SK-N-SH treated with all-trans-retinoic acid at 6 μM for 48 hours (cell line): ENCODE data around the gene CRAT.

ENCODE experiments used
- ATAC-seq: fragments of 200-7000 bp; cut with Tn5 transposase; 3 replicates; pipeline ENCODE4 v1.9.1; 2020; ENCODE audit warnings: mild to moderate bottlenecking, moderate library complexity
- ARNTL ChIP-seq: fragments of 450-650 bp; formaldehyde crosslinking; IDR thresholded peaks from 2 replicates; pipeline ENCODE4 v1.5.0; 2020; ENCODE audit warnings: low read depth, mild to moderate bottlenecking, moderate library complexity, borderline replicate concordance
- BACH2 ChIP-seq: fragments of 250-450 bp; sonication (Bioruptor Pico); IDR thresholded peaks from 2 replicates; pipeline ENCODE4 v1.9.0; 2021; ENCODE audit warnings: mild to moderate bottlenecking, borderline replicate concordance
- CSDC2 ChIP-seq: fragments of 250-450 bp; sonication (Bioruptor Pico); IDR thresholded peaks from 2 replicates; pipeline ENCODE4 v1.5.0; 2020; ENCODE audit warnings: mild to moderate bottlenecking, moderate library complexity
- CSRNP3 ChIP-seq: fragments of 250-450 bp; sonication (Bioruptor Pico); IDR thresholded peaks from 2 replicates; pipeline ENCODE4 v1.5.1; 2021; ENCODE audit warnings: mild to moderate bottlenecking, moderate library complexity
- ESRRG ChIP-seq: fragments of 250-450 bp; sonication (Bioruptor Pico); IDR thresholded peaks from 2 replicates; pipeline ENCODE4 v1.6.1; 2021; ENCODE audit warnings: mild to moderate bottlenecking
- GLIS3 ChIP-seq: fragments of 250-450 bp; sonication (Bioruptor Pico); IDR thresholded peaks from 2 replicates; pipeline ENCODE4 v1.5.0; 2020; ENCODE audit warnings: mild to moderate bottlenecking, moderate library complexity
- ISL1 ChIP-seq: fragments of 250-450 bp; sonication (Bioruptor Pico); IDR thresholded peaks from 2 replicates; pipeline ENCODE4 v2.1.2; 2022; ENCODE audit warnings: mild to moderate bottlenecking, moderate library complexity
- OSR1 ChIP-seq: fragments of 250-450 bp; sonication (Bioruptor Pico); IDR thresholded peaks from 2 replicates; pipeline ENCODE4 v1.8.0; 2022; ENCODE audit warnings: moderate library complexity, mild to moderate bottlenecking, inconsistent platforms
- PPARA ChIP-seq: fragments of 250-450 bp; sonication (Bioruptor Pico); IDR thresholded peaks from 2 replicates; pipeline ENCODE4 v1.5.0; 2020; ENCODE audit warnings: mild to moderate bottlenecking, borderline replicate concordance
- RARB ChIP-seq: fragments of 250-450 bp; sonication (Bioruptor Pico); IDR thresholded peaks from 2 replicates; pipeline ENCODE4 v1.8.0; 2021; ENCODE audit warnings: mild to moderate bottlenecking, moderate library complexity
- SNAI2 ChIP-seq: fragments of 250-450 bp; sonication (Bioruptor Pico); IDR thresholded peaks from 2 replicates; pipeline ENCODE4 v1.5.0; 2020; ENCODE audit warnings: mild to moderate bottlenecking, moderate library complexity
- TCF4 ChIP-seq: fragments of 250-450 bp; sonication (Bioruptor Pico); IDR thresholded peaks from 2 replicates; pipeline ENCODE4 v1.8.0; 2021; ENCODE audit warnings: mild to moderate bottlenecking, moderate library complexity, borderline replicate concordance
- TOX ChIP-seq: fragments of 250-450 bp; sonication (Bioruptor Pico); IDR thresholded peaks from 2 replicates; pipeline ENCODE4 v1.8.0; 2021; ENCODE audit warnings: mild to moderate bottlenecking, moderate library complexity, borderline replicate concordance
- ZC3H10 ChIP-seq: fragments of 250-450 bp; sonication (Bioruptor Pico); IDR thresholded peaks from 2 replicates; pipeline ENCODE4 v1.5.1; 2021; ENCODE audit warnings: mild to moderate bottlenecking, moderate library complexity
- ZFP3 ChIP-seq: fragments of 250-450 bp; sonication (Bioruptor Pico); IDR thresholded peaks from 2 replicates; pipeline ENCODE4 v1.5.0; 2020; ENCODE audit warnings: mild to moderate bottlenecking, moderate library complexity
- ZFP30 ChIP-seq: fragments of 450-650 bp; formaldehyde crosslinking; IDR thresholded peaks from 2 replicates; pipeline ENCODE4 v1.5.0; 2022; ENCODE audit warnings: mild to moderate bottlenecking, moderate library complexity
- ZNF565 ChIP-seq: fragments of 450-650 bp; formaldehyde crosslinking; conservative IDR thresholded peaks from 2 replicates; pipeline ENCODE4 v1.5.0; 2020; ENCODE audit warnings: low read depth, mild to moderate bottlenecking, moderate library complexity
- ZNF70 ChIP-seq: fragments of 450-650 bp; formaldehyde crosslinking; IDR thresholded peaks from 2 replicates; pipeline ENCODE4 v1.5.0; 2020; ENCODE audit warnings: mild to moderate bottlenecking, moderate library complexity
- ZNF8 ChIP-seq: fragments of 450-650 bp; formaldehyde crosslinking; IDR thresholded peaks from 2 replicates; pipeline ENCODE4 v1.5.0; 2020; ENCODE audit warnings: mild to moderate bottlenecking, moderate library complexity
- TF ChIP-seq, protein P1 (sequence below): fragments of 250-450 bp; sonication (Bioruptor Pico); IDR thresholded peaks from 2 replicates; pipeline ENCODE4 v1.5.0; 2020; ENCODE audit warnings: mild to moderate bottlenecking, moderate library complexity
- TF ChIP-seq, protein P2 (sequence below): fragments of 250-450 bp; sonication (Bioruptor Pico); IDR thresholded peaks from 2 replicates; pipeline ENCODE4 v1.8.0; 2020; ENCODE audit warnings: mild to moderate bottlenecking, moderate library complexity, borderline replicate concordance

The CRAT gene

GRCh38 chr9:129068110-129068509 lies 42.5 kb downstream of the CRAT start (continued):
- TF ChIP-seq ZNF8 (CRISPR knock-in tag) (no peak), CSDC2 (CRISPR knock-in tag) (no peak), SNAI2 (CRISPR knock-in tag) (no peak), ESRRG (CRISPR knock-in tag) (no peak), GLIS3 (no peak), RARB (no peak), TCF4 (CRISPR knock-in tag) (no peak), ZNF70 (CRISPR knock-in tag) (no peak), TOX (no peak), OSR1 (no peak), ISL1 (no peak)
- TF ChIP-seq, protein P1, sequence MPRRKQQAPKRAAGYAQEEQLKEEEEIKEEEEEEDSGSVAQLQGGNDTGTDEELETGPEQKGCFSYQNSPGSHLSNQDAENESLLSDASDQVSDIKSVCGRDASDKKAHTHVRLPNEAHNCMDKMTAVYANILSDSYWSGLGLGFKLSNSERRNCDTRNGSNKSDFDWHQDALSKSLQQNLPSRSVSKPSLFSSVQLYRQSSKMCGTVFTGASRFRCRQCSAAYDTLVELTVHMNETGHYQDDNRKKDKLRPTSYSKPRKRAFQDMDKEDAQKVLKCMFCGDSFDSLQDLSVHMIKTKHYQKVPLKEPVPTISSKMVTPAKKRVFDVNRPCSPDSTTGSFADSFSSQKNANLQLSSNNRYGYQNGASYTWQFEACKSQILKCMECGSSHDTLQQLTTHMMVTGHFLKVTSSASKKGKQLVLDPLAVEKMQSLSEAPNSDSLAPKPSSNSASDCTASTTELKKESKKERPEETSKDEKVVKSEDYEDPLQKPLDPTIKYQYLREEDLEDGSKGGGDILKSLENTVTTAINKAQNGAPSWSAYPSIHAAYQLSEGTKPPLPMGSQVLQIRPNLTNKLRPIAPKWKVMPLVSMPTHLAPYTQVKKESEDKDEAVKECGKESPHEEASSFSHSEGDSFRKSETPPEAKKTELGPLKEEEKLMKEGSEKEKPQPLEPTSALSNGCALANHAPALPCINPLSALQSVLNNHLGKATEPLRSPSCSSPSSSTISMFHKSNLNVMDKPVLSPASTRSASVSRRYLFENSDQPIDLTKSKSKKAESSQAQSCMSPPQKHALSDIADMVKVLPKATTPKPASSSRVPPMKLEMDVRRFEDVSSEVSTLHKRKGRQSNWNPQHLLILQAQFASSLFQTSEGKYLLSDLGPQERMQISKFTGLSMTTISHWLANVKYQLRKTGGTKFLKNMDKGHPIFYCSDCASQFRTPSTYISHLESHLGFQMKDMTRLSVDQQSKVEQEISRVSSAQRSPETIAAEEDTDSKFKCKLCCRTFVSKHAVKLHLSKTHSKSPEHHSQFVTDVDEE (CRISPR knock-in tag), result no peak
- TF ChIP-seq, all 23 proteins: peak for 0

DNA sequence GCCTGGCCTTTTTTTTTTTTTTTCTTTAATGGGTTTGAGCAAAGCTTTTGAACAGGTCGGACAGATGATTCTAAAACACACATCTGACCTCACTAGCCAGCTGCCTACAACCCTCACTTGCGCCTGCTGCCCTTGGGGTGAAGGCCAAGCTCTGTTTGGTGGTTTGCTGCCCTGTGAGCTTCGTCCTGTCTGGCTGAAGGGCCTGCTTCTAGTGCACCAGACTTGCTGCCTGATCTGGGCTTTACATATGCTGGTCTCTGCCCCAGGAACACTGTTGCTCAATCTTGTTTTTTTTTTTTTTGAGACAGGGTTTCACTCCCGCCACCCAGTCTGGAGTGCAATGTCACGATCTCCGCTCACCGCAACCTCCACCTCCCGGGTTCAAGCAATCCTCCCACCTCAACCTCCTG lies 46.1 kb downstream of the CRAT start:
- ATAC-seq, result no peak
- TF ChIP-seq ZNF70 (CRISPR knock-in tag) (no peak), ZNF565 (CRISPR knock-in tag) (no peak), ZNF8 (CRISPR knock-in tag) (no peak), SNAI2 (CRISPR knock-in tag) (no peak)
- TF ChIP-seq, protein P2, sequence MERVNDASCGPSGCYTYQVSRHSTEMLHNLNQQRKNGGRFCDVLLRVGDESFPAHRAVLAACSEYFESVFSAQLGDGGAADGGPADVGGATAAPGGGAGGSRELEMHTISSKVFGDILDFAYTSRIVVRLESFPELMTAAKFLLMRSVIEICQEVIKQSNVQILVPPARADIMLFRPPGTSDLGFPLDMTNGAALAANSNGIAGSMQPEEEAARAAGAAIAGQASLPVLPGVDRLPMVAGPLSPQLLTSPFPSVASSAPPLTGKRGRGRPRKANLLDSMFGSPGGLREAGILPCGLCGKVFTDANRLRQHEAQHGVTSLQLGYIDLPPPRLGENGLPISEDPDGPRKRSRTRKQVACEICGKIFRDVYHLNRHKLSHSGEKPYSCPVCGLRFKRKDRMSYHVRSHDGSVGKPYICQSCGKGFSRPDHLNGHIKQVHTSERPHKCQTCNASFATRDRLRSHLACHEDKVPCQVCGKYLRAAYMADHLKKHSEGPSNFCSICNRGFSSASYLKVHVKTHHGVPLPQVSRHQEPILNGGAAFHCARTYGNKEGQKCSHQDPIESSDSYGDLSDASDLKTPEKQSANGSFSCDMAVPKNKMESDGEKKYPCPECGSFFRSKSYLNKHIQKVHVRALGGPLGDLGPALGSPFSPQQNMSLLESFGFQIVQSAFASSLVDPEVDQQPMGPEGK (CRISPR knock-in tag), result no peak
- TF ChIP-seq, all 23 proteins: peak for 0

- TF ChIP-seq ZC3H10 (CRISPR knock-in tag) (no peak), SNAI2 (CRISPR knock-in tag) (no peak), ISL1 (no peak), ARNTL (CRISPR knock-in tag) (no peak), ZNF70 (CRISPR knock-in tag) (no peak), ZNF565 (CRISPR knock-in tag) (no peak), GLIS3 (no peak), RARB (no peak), ESRRG (CRISPR knock-in tag) (no peak), BACH2 (CRISPR knock-in tag) (no peak), TOX (no peak), OSR1 (no peak), PPARA (CRISPR knock-in tag) (no peak), ZFP3 (CRISPR knock-in tag) (no peak), ZNF8 (CRISPR knock-in tag) (no peak), TCF4 (CRISPR knock-in tag) (no peak), CSRNP3 (CRISPR knock-in tag) (no peak), ZFP30 (CRISPR knock-in tag) (no peak)
- TF ChIP-seq, protein P1 (CRISPR knock-in tag), result no peak
- TF ChIP-seq, all 23 proteins: peak for 0
- no peak for ATAC-seq
These were observed 47.5 kb downstream of the CRAT start for GRCh38 chr9:129063061-129063460.
